Measurements from ENCODE around the gene REM1.

Gene REM1

DNA sequence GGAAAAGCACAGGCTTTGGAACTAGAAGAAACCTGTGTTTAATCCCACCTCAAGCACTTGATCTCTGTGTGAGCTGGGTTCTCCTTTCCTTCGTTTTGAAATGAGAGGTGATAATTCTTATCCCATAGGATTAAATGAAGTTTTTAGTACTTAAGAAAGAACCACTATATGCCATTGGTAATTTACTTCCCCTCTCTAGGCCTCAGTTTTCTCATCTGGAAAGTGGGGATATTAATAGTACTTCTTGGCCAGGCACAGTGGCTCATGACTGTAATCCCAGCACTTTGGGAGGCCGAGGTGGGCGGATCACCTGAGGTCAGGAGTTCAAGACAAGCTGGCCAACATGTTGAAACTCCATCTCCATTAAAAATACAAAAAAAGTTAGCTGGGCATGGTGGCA lies 14.1 kb downstream of the REM1 start:
- no peak for DNase-seq (ENCODE audit: low read depth)
- TF ChIP-seq, protein P1, sequence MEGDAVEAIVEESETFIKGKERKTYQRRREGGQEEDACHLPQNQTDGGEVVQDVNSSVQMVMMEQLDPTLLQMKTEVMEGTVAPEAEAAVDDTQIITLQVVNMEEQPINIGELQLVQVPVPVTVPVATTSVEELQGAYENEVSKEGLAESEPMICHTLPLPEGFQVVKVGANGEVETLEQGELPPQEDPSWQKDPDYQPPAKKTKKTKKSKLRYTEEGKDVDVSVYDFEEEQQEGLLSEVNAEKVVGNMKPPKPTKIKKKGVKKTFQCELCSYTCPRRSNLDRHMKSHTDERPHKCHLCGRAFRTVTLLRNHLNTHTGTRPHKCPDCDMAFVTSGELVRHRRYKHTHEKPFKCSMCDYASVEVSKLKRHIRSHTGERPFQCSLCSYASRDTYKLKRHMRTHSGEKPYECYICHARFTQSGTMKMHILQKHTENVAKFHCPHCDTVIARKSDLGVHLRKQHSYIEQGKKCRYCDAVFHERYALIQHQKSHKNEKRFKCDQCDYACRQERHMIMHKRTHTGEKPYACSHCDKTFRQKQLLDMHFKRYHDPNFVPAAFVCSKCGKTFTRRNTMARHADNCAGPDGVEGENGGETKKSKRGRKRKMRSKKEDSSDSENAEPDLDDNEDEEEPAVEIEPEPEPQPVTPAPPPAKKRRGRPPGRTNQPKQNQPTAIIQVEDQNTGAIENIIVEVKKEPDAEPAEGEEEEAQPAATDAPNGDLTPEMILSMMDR (conservative IDR thresholded peaks at IDR 0.05; ENCODE audit: low read depth, low read length): no peak
- no peak overlapping the region for H3K4me3 ChIP-seq (ENCODE audit: low read depth, low read length)

DNA sequence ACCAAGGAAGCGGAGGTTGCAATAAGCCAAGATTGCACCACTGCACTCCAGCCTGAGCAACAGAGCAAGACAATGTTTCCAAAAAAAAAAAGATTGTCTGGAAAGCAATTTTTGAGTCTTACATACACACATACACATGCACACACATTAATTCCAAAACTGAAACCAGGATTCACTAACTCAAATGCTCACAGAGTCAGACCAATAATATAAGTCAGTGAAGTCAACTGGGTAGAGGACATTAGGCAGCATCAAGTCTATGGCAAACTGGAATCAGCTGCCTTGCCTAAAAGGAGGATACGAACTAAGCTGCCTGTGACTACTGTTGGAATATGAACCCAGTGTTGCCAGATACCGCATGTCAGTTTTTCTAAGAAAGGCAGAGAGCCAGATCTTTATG lies 15.7 kb downstream of the REM1 start:
- no peak for DNase-seq (ENCODE audit: low read depth)
- no peak overlapping the region for H3K4me3 ChIP-seq (ENCODE audit: low read depth, low read length)
- TF ChIP-seq, protein P1 (conservative IDR thresholded peaks at IDR 0.05; ENCODE audit: low read depth, low read length): no peak

DNA sequence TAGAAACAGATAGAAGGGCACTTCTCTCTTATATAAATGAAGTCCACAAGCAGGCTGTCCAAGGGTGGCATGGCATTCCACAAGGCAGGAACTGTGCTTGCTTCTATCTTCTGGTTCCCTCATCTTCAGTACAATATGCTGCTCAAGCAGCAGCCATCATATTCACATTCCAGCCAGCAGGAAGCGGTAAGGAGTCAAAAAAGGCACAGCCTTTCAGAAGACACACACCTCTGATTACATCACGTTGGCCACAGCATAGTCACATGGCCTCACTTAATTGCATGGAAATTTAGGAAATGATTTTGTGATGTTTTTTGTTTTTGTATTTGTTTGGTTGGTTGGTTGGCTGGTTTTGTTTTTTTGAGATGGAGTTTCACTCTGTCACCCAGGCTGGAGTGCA lies 19.0 kb downstream of the REM1 start:
- H3K4me3 ChIP-seq (ENCODE audit: low read depth, low read length): no peak overlapping the region
- peak; percentile 62 for DNase-seq (ENCODE audit: low read depth)
- TF ChIP-seq, protein P1 (conservative IDR thresholded peaks at IDR 0.05; ENCODE audit: low read depth, low read length): peak; percentile 67

DNA sequence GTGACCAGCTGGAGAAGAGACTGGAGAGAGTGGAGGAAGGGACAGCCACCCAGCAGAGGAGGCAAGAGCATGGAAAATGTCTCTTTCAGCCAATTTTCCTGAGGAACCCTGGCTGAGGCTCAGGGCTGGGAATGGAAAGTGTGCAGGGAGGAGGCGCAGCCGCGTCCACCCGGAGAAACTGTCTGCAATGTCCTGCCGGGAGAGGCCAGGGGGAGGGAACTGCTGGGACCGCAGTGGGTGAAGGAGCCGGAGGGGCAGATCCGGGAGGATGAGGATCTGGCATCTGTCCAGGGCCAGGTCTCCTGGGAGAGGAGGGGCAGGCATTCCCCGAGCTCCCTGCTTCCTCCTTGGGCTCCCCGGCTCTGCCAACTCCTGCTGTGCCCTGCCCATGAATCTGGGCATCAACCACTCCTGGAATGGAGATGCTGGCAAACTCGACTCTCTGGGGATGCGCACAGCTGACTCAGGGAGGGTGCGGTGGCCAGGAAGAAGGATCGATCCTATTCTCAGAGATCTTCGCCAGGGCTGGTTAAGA lies 21.7 kb downstream of the REM1 start:
- H3K4me3 ChIP-seq (ENCODE audit: low read depth, low read length): no peak overlapping the region
- DNase-seq (ENCODE audit: low read depth): no peak
- TF ChIP-seq, protein P1 (conservative IDR thresholded peaks at IDR 0.05; ENCODE audit: low read depth, low read length): no peak

DNA sequence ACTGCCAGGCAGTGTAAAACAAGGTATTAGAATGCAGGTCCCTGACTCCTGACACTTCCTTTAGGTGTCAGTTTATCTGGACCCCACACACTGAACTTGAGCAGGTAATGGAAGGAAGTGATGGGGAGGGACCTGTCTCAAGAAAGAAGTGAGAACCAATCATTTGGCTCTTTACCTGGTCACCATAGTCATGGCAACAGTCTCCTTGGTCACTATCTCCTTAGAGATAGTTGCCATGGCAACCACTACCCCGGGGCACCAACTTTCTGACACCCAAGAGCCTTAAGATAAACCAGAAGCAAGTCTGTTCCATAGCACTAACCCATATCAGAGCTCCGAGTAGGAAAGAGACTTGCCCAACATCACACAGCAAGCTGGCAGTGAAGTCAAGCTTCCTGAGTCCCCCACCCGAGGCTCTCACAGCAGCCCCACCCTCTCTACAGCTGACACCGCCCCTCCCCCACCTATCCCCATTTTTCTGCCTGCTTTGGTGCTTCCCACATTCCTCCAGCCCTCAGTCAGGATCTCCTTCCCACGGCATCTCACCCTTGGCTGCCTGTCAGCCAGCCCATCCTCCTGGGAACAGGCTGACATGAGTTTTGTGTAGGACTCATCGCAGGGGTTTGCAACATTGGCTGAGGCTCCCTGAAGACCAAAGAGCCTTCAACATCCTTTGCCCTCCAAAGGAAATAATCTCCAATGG lies 22.9 kb downstream of the REM1 start:
- TF ChIP-seq, protein P1 (conservative IDR thresholded peaks at IDR 0.05; ENCODE audit: low read depth, low read length): no peak
- no peak overlapping the region for H3K4me3 ChIP-seq (ENCODE audit: low read depth, low read length)
- no peak for DNase-seq (ENCODE audit: low read depth)

DNA sequence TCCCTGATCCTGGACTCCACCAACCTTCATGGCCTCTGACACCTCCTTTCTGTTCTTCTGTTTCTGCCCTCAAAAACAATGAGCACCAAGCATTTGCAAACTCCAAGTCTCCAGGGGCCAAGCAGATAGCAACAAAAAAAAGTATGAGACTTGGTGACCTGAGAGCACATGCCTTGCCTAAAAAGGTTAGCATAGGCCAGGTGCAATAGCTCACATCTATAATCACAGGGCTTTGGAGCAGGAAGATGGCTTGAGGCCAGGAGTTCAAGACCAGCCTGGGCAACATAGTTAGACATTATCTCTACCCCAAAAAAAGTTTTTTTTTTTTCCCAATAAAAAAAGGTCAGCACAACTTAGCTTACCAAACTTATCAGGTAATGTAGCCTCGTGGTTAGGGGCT lies 25.4 kb downstream of the REM1 start:
- TF ChIP-seq, protein P1 (conservative IDR thresholded peaks at IDR 0.05; ENCODE audit: low read depth, low read length): no peak
- DNase-seq (ENCODE audit: low read depth): no peak
- no peak overlapping the region for H3K4me3 ChIP-seq (ENCODE audit: low read depth, low read length)
